CD4-positive, alpha-beta T cell treated with Interleukin-4 for 1 hour (primary cell): ENCODE measurements around the gene ZXDC.

ENCODE experiments used
- DNase-seq, 2 donors: peaks; one replicate each; pipeline ENCODE4 v3.0.0-alpha.2; 2020 to 2022

ZXDC gene

GRCh38 chr3:126390751-126391150 is 84.9 kb downstream of the ZXDC start:
- DNase-seq = no peak

GRCh38 chr3:126390201-126390600 is 85.5 kb downstream of the ZXDC start:
- peak in 1 of 2 donors; percentile 7 for DNase-seq

DNA sequence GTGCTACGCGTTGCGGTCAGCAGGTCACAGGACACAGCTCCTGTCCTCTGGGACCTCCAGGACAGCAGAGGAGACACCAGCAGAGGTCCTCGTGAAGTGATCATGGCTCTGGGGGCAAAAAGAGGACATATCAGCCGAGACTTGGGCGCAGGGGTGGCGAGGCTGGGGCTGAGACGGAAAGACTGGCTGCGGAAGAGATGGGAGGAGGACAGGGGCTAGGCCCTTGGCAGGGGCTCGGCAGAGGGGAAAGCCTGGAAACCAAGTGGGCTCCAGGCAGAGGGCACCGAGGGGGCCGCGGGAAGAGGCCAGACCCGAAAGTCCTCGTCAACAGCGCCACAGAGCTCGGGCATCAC is 85.9 kb downstream of the ZXDC start:
- DNase-seq = no peak

- DNase-seq = peak; percentile 21 to 74
Measured at GRCh38 chr3:126389112-126389793, 86.4 kb downstream of the ZXDC start.
